Measurements from ENCODE around the gene ZNF148. TPM values are rescaled to one million over a fixed set of nuclear protein-coding genes. Genes with fewer than 3 reads are reported as not detected.

Gene ZNF148
- total RNA-seq, 1 donor from 2014 or later: 33.7 TPM

- DNase-seq: no peak
Observed at GRCh38 chr3:125220183-125220582, 154.9 kb downstream of the ZNF148 start.

GRCh38 chr3:125219261-125219701 lies 155.8 kb downstream of the ZNF148 start:
- DNase-seq: no peak

- DNase-seq: no peak
Observed at GRCh38 chr3:125214738-125215137, 160.4 kb downstream of the ZNF148 start.

GRCh38 chr3:125213946-125214542 lies 161.1 kb downstream of the ZNF148 start:
- DNase-seq: no peak

GRCh38 chr3:125213364-125213755 lies 161.8 kb downstream of the ZNF148 start:
- DNase-seq: no peak

GRCh38 chr3:125212509-125213363 lies 162.4 kb downstream of the ZNF148 start, which contains the start of gene SLC12A8:
TSS of gene SLC12A8 (minus strand) at chr3:125212748. CDS start at chr3:125211349, 1,399 bp downstream.
- no peak for DNase-seq

GRCh38 chr3:125212091-125212508 lies 163.0 kb downstream of the ZNF148 start:
- DNase-seq: no peak

GRCh38 chr3:125211523-125212090 lies 163.5 kb downstream of the ZNF148 start:
- no peak for DNase-seq

GRCh38 chr3:125207949-125208568 lies 167.1 kb downstream of the ZNF148 start:
- no peak for DNase-seq

GRCh38 chr3:125207507-125207906 lies 167.6 kb downstream of the ZNF148 start:
- no peak for DNase-seq

GRCh38 chr3:125206934-125207333 lies 168.2 kb downstream of the ZNF148 start:
- no peak for DNase-seq

GRCh38 chr3:125203731-125204130 lies 171.4 kb downstream of the ZNF148 start:
- no peak for DNase-seq

GRCh38 chr3:125202197-125202596 lies 172.9 kb downstream of the ZNF148 start:
- no peak for DNase-seq

GRCh38 chr3:125200731-125201139 lies 174.4 kb downstream of the ZNF148 start:
- no peak for DNase-seq

GRCh38 chr3:125194849-125195601 lies 180.1 kb downstream of the ZNF148 start:
- no peak for DNase-seq

GRCh38 chr3:125194061-125194848 lies 180.9 kb downstream of the ZNF148 start:
- no peak for DNase-seq

- DNase-seq: peak; percentile 11
Observed at GRCh38 chr3:125192190-125193035, 182.7 kb downstream of the ZNF148 start.

GRCh38 chr3:125191730-125192129 lies 183.4 kb downstream of the ZNF148 start:
- DNase-seq: no peak

- no peak for DNase-seq
Observed at GRCh38 chr3:125191256-125191655, 183.9 kb downstream of the ZNF148 start.

- no peak for DNase-seq
Observed at GRCh38 chr3:125190786-125191185, 184.3 kb downstream of the ZNF148 start.

Measured in dermis blood vessel endothelial cell (primary cell).